Measurements from ENCODE around the gene LRRC3.

The LRRC3 gene

GRCh38 chr21:44437371-44437695, 18.0 kb upstream of the LRRC3 start:
- no peak overlapping the region for H3K4me3 ChIP-seq (ENCODE audit: low read depth, low read length)
- TF ChIP-seq CTCF (IDR thresholded peaks at IDR 0.05; ENCODE audit: control insufficient read depth, extremely low read depth, insufficient read depth) = no peak
- no peak for DNase-seq (ENCODE audit: low read depth)

GRCh38 chr21:44437696-44438431, 17.4 kb upstream of the LRRC3 start:
- no peak for TF ChIP-seq CTCF (IDR thresholded peaks at IDR 0.05; ENCODE audit: control insufficient read depth, extremely low read depth, insufficient read depth)
- H3K4me3 ChIP-seq (ENCODE audit: low read depth, low read length) = no peak overlapping the region
- no peak for DNase-seq (ENCODE audit: low read depth)

GRCh38 chr21:44438531-44439210, 16.6 kb upstream of the LRRC3 start:
- no peak for TF ChIP-seq CTCF (IDR thresholded peaks at IDR 0.05; ENCODE audit: control insufficient read depth, extremely low read depth, insufficient read depth)
- H3K4me3 ChIP-seq (ENCODE audit: low read depth, low read length) = no peak overlapping the region
- no peak for DNase-seq (ENCODE audit: low read depth)

GRCh38 chr21:44439211-44439600, 16.1 kb upstream of the LRRC3 start:
- no peak for DNase-seq (ENCODE audit: low read depth)
- H3K4me3 ChIP-seq (ENCODE audit: low read depth, low read length) = no peak overlapping the region
- no peak for TF ChIP-seq CTCF (IDR thresholded peaks at IDR 0.05; ENCODE audit: control insufficient read depth, extremely low read depth, insufficient read depth)

GRCh38 chr21:44440241-44441040, 14.9 kb upstream of the LRRC3 start:
- H3K4me3 ChIP-seq (ENCODE audit: low read depth, low read length) = no peak overlapping the region
- no peak for DNase-seq (ENCODE audit: low read depth)
- no peak for TF ChIP-seq CTCF (IDR thresholded peaks at IDR 0.05; ENCODE audit: control insufficient read depth, extremely low read depth, insufficient read depth)

GRCh38 chr21:44441041-44441400, 14.3 kb upstream of the LRRC3 start:
- H3K4me3 ChIP-seq (ENCODE audit: low read depth, low read length) = no peak overlapping the region
- no peak for TF ChIP-seq CTCF (IDR thresholded peaks at IDR 0.05; ENCODE audit: control insufficient read depth, extremely low read depth, insufficient read depth)
- DNase-seq (ENCODE audit: low read depth) = no peak
